Right lobe of liver (tissue), 6 donors: Measurements from ENCODE around the gene ALKBH3. TPM values are rescaled to one million over a fixed set of nuclear protein-coding genes. Genes with fewer than 3 reads are reported as not detected.
A peak's percentile ranks its signal among the peaks of the same experiment; 100 is the strongest.

ENCODE experiments used
- ATAC-seq, 4 donors: fragments of 200-7000 bp; cut with Tn5 transposase; one replicate each; pipeline ENCODE4 v1.9.1; 2020; ENCODE audit warnings: mild to moderate bottlenecking in 4 of 4, moderate library complexity in 4 of 4
- DNase-seq, 3 donors: peaks; one replicate each; pipeline ENCODE4 v3.0.0-alpha.2; 2020
- H3K27ac ChIP-seq, 3 donors: fragments of 200-600 bp; one replicate each; pipeline ENCODE4 v1.8.0; 2022
- H3K27me3 ChIP-seq, 2 donors: fragments of 200-600 bp; one replicate each; pipeline ENCODE4 v1.8.0; 2022
- H3K36me3 ChIP-seq, 4 donors: fragments of 200-600 bp; sonication (generic) in 1 of 4; one replicate each; pipeline versions ENCODE4 v1.5.1 to v1.8.0; 2017 to 2022; ENCODE audit warnings: control low read depth in 1 of 4
- H3K4me1 ChIP-seq, 4 donors: fragments of 200-600 bp; sonication (generic) in 1 of 4; one replicate each; pipeline versions ENCODE4 v1.5.1 to v1.8.0; 2017 to 2022; ENCODE audit warnings: control low read depth in 1 of 4
- H3K4me3 ChIP-seq, 3 donors: fragments of 200-600 bp; one replicate each; pipeline ENCODE4 v1.8.0; 2022
- H3K9me3 ChIP-seq, 4 donors: fragments of 200-600 bp; sonication (generic) in 1 of 4; one replicate each; pipeline versions ENCODE4 v1.5.1 to v1.8.0; 2017 to 2022; ENCODE audit warnings: control low read depth in 1 of 4
- CTCF ChIP-seq, 4 donors: fragments of 200-600 bp in 3 of 4; fragments of 450-650 bp in 1 of 4; IDR thresholded peaks; one replicate each; pipeline versions ENCODE4 v1.5.1 to v1.8.0; 2016 to 2022; ENCODE audit warnings: antibody characterized with exemption in 4 of 4, mild to moderate bottlenecking in 2 of 4
- POLR2A ChIP-seq: fragments of 450-650 bp; IDR thresholded peaks from one replicate; pipeline ENCODE4 v1.6.1; 2017; ENCODE audit warnings: antibody characterized with exemption, mild to moderate bottlenecking
- WGBS: methylation state at CpG from one replicate; pipeline ENCODE4 v1.1.6; 2018; ENCODE audit warnings: low coverage, low lambda C conversion rate; ENCODE audit not compliant: insufficient coverage; ENCODE audit errors: missing lambda C conversion rate; 5-methylcytosine and 5-hydroxymethylcytosine counted together
- intact Hi-C, 2 donors: fragments of 100-400 bp; cut with DNase I; formaldehyde crosslinking; loops; one replicate each; pipeline versions ENCODE4 v1.11.2 to v1.14.1; 2022
- total RNA-seq, 6 experiments: library from RNA; depleted of rRNA in 2 of 6; stranded (reverse); fragments of >200 nt in 2 of 6; fragmentation: NEBNext Ultra II Directional in 3 of 6; extraction: Animal tissue kit (Norgen Biotek cat#: 25700) in 3 of 6; gene quantifications; one replicate each; pipeline versions ENCODE4 v1.1.0 to v1.2.4, GENCODE V29; 2016 to 2023
- donor health status: DM: no; HTN: yes; CAD: no.
- donor health status: DM: no; HTN: no; CAD: no.
- donor health status: DM: no; HTN: no; CAD: no.
- donor health status: DM: no; HTN: yes; CAD: no.
- donor health status: DM: no; HTN: yes; CAD: no.

Gene ALKBH3
- total RNA-seq, 6 experiments from 2014 or later = 11.2 to 20.2 (median 17.0) TPM

- H3K4me3 ChIP-seq = no peak overlapping the region
- DNase-seq (no peak), ATAC-seq (no peak)
- peak overlapping the region; percentile 53 to 78 (median 68) for H3K27ac ChIP-seq
- H3K4me1 ChIP-seq = peaks cover 0 to 27% (median 0%) of the 10 kb centered on the region in 4 donors
- peaks cover 0 to 10% (median 0%) of the 10 kb centered on the region in 4 donors for H3K36me3 ChIP-seq
- 81% methylated on average over 13 of the region's 14 CpGs for WGBS
- intact Hi-C loops = no loop called here
- no peak for TF ChIP-seq CTCF (IDR thresholded peaks at IDR 0.05)
- TF ChIP-seq POLR2A = no peak
- H3K9me3 ChIP-seq = no peaks in the 10 kb centered on the region
- H3K27me3 ChIP-seq = no peaks in the 10 kb centered on the region
Measured at GRCh38 chr11:43919852-43920597, 39.4 kb downstream of the ALKBH3 start.

- TF ChIP-seq CTCF (IDR thresholded peaks at IDR 0.05) (no peak), POLR2A (no peak)
- Histone ChIP-seq H3K4me3 (no peak overlapping the region), H3K27me3 (no peaks in the 10 kb centered on the region), H3K36me3 (peaks cover 0 to 10% (median 0%) of the 10 kb centered on the region in 4 donors), H3K27ac (peak overlapping the region; percentile 53 to 78 (median 68)), H3K4me1 (peaks cover 0 to 27% (median 0%) of the 10 kb centered on the region in 4 donors), H3K9me3 (no peaks in the 10 kb centered on the region)
- WGBS = 45% methylated on average over 8 of the region's 10 CpGs
- ATAC-seq (peak; percentile 78 to 89 (median 85)), DNase-seq (no peak)
- intact Hi-C loops = no loop called here
Measured at GRCh38 chr11:43920598-43921419, 40.2 kb downstream of the ALKBH3 start.

GRCh38 chr11:43921561-43922294, 41.1 kb downstream of the ALKBH3 start:
- H3K9me3 ChIP-seq = no peaks in the 10 kb centered on the region
- no peak for DNase-seq
- WGBS = 65% methylated on average over 8 of the region's 8 CpGs
- ATAC-seq = peak in 1 of 4 donors; percentile 7
- H3K27ac ChIP-seq = peak overlapping the region; percentile 28 to 78 (median 68)
- peaks cover 0 to 10% (median 0%) of the 10 kb centered on the region in 4 donors for H3K36me3 ChIP-seq
- no peaks in the 10 kb centered on the region for H3K27me3 ChIP-seq
- H3K4me1 ChIP-seq = peaks cover 0 to 27% (median 0%) of the 10 kb centered on the region in 4 donors
- intact Hi-C loops = no loop called here
- TF ChIP-seq CTCF (IDR thresholded peaks at IDR 0.05) (no peak), POLR2A (no peak)
- no peak overlapping the region for H3K4me3 ChIP-seq

- peaks cover 0 to 10% (median 0%) of the 10 kb centered on the region in 4 donors for H3K36me3 ChIP-seq
- intact Hi-C loops = no loop called here
- no peak overlapping the region for H3K4me3 ChIP-seq
- peak overlapping the region; percentile 28 to 78 (median 68) for H3K27ac ChIP-seq
- H3K4me1 ChIP-seq = peaks cover 0 to 27% (median 0%) of the 10 kb centered on the region in 4 donors
- no peak for TF ChIP-seq POLR2A
- TF ChIP-seq CTCF (IDR thresholded peaks at IDR 0.05) = no peak
- no peak for DNase-seq
- H3K9me3 ChIP-seq = no peaks in the 10 kb centered on the region
- H3K27me3 ChIP-seq = no peaks in the 10 kb centered on the region
- WGBS = 38% methylated on average over 1 of the region's 3 CpGs
- ATAC-seq = no peak
Measured at GRCh38 chr11:43922295-43922648, 41.6 kb downstream of the ALKBH3 start.
